ENCODE measurements around the gene FOXL1.

FOXL1 gene

DNA sequence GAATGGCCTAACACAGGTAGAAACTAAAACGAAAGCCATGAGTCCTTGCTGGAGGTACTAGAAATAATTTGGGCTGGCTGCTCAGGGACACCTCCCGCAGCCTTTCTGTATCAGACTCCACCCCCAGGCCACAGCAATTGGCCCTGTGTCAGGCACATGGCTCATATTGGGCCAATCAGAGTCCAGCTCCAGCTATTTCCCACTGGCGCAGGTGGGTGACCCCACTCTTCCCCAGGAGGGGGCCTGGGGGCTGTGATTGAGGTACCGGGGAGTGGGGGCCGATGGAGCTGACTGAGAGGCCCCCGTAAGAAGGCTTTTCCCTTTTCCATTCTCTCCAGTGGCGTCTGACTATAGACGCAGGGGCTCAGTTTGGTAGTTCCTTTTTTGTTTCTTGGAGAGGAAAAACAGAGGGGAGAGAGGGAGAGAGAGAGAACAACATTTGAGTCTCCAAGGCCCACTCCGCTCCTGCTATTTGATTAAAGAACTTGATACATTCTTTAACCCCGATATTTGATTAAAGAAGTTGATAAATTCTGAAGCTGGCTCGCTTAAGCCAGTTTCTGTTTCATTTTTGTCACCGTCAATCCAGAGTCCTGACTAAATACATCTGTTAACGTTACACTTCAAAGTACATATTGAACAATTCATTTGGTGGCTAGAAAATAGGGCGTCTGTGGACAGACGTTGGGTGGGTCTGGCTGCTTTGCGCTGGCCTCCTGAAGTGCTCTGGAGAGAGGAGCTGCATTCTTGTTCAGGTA lies 26.3 kb downstream of the FOXL1 start:
- DNase-seq (ENCODE audit: low spot score) (no peak), FAIRE-seq (no peak)

DNA sequence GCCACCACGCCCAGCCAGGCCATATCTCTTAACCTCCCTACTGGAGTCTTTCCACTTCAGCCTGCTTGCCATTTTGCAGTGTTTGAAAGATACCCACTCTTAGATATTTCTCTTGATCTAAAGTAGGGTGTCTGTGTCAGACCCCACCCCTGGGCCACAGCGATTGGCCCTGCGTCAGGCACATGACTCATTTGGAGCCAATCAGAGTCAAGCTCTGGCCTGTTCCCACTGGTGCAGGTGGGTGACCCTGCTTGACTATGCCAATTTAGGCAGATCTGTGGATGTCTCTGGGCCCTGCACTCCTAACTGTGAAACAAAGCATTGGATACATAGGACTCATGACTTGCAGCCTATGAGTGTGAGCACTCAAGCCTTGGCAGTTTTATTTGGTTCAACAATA lies 27.6 kb downstream of the FOXL1 start:
- FAIRE-seq (no peak), DNase-seq (ENCODE audit: low spot score) (no peak)

DNA sequence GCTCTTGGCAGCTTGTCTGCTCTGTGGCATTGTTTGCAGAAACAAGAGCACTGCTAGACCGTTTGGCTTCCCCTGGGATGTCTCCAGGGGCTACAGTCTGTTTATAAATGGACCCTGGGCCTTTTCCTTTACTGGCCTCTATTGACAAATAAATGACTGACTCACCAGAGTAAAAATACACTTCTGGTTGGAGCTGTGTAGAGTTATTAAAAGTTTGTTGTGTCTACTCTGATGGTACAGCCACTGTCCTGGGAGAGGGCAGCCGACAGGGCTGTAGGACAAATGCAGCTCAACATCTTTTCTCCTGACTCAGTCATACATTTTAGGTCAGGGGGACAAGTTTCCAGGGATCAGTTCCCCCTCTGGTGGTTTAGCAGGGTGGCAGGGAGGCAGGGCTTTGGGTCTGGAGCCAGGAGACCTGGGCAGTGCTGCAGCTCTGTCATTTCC lies 30.0 kb downstream of the FOXL1 start:
- FAIRE-seq (no peak), DNase-seq (ENCODE audit: low spot score) (no peak)

DNA sequence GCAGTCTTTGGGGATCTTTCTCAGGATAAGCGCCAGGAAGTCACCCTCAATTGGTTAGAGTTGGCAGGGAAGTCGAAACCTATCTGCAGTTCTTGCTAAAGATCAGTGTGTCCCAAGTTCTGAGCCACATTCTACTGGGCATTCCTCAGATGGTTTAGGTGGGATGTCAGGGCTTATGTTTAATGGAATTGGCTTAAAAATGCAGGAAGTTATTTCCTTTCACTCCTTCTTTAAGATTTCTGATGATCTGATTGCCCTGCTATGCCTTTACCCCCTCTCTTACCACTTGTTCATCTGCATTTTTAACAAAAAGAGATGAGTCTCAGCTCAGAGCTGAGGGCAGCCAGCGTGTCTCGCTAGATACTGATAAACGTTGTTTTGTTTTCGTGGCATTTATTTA lies 30.8 kb downstream of the FOXL1 start:
- FAIRE-seq (no peak), DNase-seq (ENCODE audit: low spot score) (peak; percentile 68)

DNA sequence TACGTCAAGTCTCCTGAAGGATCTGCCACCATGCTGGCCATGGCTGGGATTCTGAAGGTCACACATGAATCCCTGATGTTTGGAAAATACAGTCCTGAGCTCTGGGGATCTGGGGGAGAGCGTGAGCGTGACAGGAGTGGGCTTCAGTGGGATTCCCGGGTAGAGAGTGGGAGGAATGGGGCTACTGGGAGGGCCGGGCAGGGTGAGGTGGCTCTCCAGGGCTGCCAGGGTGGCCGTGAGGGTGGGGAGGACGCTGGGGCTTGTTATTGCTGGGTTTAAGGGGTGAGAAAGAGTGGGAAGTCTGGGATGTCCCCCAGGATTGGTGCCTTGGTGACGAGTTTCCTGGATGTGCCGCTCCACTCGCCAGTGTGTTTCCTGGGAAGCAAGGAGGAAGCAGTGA lies 31.3 kb downstream of the FOXL1 start:
- DNase-seq (ENCODE audit: low spot score) (no peak), FAIRE-seq (peak; percentile 53)

DNA sequence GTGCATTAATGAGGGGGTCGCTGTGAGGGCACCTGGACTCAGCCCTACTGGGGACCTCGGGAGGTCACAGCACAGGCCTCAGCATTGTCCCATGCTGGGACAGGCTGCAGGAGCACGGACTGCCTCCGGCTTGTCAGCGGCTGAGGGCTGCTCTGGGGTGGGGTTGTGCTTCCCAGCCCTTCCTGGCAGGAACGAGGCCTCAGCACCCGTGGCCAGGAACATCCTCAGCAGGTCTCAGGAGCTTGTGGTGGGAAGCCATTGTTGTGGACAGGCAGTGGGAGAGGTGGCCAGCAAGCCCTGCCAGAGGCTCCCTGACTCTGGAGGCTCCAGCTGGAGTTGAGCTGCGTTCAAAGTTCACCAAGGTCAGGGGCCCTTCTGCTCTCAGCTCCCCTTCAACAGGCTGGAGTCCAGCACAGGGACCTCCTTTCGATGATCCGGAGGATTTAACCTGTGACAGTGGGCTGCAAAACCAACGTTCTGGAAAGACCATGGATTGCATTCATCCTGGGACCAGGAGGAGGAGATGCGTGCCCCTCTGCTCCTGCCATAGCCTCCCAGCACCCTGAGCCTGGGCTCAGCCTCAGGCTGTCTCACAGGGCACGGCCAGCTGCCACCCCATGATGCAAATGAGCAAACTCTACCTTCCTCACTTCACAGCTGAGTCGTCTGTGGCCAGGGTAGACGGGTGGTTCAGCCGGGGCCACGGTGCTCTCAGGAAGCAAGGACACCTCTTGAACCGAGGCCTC lies 32.6 kb downstream of the FOXL1 start:
- FAIRE-seq (peak; percentile 55), DNase-seq (ENCODE audit: low spot score) (no peak)

DNA sequence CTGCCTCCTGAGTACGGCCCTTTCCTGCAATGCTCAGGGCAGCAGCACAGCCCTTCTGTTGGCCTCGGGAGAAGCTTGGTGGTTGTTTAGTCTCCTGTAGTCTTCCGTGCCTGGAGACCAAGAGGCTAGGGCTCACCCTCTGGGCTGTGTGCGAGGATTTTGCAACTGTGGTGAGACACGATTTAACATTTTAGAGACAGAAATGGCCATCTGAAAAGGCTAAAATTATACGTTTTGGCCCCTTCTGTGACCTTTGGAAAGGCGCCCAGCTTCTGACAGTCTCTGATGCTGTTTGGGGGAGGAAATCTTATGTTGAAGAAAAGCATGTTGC lies 33.1 kb downstream of the FOXL1 start:
- DNase-seq (ENCODE audit: low spot score): no peak
- FAIRE-seq: no peak

DNA sequence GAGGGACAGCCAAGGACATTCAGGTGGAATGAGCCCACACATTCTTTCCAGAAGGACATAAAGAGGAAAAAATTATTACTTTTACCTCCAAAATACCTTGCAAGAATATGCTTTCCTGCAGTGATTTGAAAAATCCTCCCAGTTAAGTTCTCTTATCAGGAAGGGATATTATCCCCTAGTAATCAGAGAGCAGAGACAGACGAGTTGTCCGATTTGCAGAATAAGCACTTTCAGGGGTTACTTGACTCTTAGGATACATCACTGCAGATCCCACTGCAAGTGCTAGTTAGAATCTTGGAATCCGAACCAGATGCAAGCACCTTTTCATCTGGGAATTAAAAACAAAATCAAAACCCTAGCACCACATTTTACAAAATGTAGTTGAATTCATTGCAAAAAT lies 33.6 kb downstream of the FOXL1 start:
- no peak for FAIRE-seq
- DNase-seq (ENCODE audit: low spot score): no peak

DNA sequence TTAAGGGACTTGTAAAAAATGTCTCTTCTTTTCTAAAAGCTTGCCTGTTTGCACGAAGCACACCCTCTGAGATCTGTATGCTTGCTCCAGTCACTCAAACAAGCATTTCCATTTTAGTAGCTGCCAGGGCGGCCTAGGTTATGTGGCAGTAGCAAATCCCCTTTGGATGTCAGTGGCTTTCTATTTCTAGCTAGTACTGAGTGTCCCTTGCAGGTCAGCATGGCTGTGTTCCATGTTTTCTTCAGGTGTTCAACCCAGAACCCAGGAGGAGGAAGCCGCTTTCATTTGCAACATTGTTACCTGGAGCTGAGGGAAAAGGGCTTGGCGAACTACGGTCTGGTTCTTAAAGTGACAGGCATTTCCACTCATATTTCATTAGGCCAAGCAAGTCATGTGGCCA lies 36.4 kb downstream of the FOXL1 start:
- FAIRE-seq (no peak), DNase-seq (ENCODE audit: low spot score) (no peak)

DNA sequence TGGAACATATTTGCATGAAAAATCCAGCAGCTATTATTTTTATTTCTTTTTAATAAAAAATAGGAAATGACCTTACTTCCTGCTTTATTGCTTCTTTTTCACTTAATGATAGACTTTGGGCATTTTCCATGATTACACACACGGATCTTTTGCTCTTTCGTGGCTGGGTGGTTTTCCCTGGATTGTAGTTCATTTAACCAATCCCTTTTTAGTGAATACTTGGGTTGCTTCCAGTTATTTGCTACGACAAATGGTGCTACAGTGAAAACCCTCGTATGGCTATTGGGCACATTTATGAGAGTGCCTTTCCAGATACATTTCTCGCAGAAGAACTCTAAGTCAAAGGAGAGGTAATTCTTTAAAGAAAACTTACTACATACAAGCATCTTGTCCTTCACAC lies 38.6 kb downstream of the FOXL1 start:
- DNase-seq (ENCODE audit: low spot score) (no peak), FAIRE-seq (no peak)

DNA sequence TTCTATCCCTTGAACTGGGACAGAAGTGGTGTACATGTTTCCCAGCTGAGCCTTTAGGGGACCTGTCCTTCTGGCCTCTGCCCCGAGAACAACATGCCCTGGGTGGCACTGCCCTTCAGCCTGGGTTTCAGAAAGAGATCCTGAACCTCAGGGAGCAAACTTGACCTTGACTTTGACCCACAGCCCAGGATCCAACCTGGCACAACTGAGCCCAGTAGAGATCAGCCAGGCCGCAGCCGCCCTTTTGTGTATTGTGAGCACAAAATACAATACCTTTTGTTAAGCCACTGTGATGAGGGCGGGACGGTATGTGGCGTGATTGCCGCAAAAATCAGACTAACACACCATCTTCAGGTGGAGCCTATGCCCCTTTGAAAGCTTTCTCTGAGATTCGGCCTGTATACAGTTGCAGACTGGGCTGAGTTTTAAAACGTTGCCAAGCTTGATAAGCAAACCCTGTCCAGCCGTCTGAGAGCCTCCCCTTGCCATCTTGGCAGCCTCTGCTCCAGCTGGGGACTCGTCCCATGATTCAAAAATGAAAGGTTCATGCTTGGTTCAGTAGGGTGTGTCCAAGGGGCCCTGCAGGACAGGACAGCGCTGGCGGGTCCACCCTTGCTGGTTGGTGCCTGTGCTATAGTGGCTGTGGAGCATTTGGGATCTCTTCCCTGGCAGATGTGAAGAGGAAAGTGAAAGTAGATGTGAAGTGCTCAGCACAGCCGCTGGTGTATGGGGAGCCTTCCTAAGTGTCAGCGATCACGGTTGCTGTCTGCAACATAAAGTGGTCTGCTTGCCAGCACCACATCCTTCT lies 40.3 kb downstream of the FOXL1 start:
- FAIRE-seq (peak; percentile 23), DNase-seq (ENCODE audit: low spot score) (no peak)

DNA sequence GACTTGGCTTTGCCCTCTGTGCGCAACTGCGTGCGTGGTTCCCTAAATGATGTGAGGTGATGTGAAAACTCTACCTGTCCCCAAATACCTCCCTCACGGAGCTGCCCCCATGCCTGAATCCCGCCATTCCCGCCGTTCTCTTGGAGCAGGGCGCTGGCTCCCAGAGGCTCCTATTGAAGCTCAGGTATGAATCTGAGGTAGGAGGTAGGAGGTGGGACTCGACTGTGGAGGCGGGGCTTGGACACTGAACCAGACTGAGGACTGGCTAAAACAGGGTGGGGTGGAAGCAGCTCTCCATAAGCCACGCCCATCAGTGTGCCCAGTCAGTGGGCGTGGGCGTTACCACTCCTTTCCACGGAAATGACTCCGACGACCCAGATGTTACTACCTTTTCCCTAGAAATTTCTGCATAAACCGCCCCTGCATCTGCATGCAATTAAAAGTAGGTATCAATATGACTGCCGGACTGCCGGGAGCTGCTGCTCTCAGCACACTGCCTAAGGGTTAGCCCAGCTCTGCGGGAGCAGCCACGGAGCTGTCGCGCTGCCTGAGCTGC lies 41.0 kb downstream of the FOXL1 start:
- FAIRE-seq (no peak), DNase-seq (ENCODE audit: low spot score) (no peak)

DNA sequence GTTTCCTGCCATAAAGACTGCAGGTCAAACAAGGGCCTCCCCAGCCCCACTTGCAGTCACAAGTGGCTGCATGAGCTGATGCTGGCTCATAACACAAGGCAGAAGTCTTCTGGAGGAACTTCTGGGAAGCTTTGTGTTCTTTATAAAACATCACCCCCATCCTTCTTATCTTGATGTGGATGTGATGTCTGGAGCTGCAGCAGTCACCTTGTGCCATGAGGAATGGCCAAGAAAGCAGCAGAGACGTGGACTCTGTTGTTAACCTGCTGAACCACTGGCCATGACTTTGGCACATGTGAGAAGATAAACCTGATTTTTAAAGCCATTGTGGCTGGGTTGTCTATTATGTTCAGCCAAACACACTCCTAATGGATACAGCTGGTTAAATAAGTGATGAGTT lies 41.8 kb downstream of the FOXL1 start:
- DNase-seq (ENCODE audit: low spot score) (no peak), FAIRE-seq (no peak)

DNA sequence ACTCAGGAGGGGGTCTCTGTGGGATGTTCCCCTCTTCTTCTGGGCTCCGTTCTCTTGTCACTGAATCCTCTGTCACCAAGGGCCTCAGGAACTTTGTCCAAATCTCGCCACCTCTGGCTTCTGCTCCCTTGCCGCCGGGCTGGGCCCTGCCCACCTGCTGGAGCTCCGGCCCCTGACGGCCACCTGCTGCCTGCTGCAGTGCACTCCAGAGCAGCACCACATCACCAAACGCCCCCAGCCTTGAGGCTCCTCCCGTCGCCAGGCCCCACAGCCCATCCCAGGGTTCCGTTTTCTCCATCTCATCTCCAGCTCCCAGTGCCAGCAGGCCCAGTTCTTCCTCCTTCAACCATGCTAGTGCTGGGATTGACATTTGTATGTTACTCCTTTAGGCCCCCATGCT lies 43.6 kb downstream of the FOXL1 start:
- no peak for FAIRE-seq

DNA sequence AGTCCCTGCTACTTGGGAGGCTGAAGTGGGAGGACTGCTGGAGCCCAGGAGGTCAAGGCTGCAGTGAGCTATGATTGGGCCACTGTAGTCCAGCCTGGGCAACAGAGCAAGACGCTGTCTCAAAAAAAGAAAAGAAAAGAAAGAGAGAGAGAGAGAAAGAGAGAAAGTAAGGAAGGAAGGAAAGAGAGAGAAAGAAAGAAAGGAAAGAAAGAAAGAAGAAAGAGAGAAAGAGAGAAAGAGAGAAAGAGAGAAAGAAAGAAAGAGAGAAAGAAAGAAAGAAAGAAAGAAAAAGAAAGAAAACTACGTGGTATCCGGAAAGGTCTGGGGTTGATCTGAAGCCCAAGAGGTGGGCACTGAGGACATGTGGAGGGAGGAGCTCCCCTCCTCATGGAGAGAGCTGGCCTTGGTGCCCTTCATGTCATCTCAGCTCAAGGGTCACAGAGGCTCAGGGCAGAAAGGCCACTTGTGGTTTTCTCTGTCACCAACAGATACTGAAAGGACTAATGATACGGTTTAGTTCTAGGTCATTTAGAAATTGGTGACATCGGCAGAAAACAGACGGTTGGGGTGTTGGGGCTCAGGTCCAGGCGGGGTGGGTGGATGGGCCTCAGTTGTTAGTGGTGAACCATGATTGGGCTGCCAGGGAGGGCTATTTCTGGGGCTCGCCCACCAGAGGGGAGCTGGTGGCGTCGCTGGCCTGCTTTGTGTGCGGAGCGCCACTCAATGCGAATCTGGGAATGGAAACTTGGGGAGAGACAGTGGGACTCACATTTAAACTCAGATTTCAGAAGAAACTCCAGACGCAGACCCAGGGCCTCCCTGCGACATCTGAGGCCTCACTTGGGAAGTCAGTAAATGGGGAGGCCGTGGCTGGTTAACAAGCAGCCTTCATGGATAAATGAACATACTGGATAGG lies 44.6 kb downstream of the FOXL1 start:
- DNase-seq (ENCODE audit: low spot score) (no peak), FAIRE-seq (no peak)

More for the DNA sequence above, 43.6 kb downstream of the FOXL1 start:
- DNase-seq (ENCODE audit: low spot score): no peak

DNA sequence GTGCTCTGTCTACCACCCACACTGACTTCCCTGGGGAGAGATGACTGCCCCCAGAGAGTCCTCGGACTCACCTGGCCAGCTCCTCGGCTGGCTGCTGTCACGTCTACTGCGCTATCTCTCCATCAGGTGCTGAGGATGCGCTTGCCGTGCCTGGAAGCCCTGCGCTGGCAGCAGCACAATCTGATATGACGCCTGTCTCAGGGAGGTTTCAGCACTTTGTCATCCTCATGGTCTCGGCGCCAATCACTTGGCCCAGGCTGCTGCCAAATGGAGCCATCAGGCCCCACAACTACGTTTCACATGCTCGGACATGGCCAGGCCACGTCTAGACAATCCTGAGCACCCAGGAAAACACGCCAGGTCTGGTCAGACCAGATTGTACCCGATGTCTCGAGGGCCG lies 46.7 kb downstream of the FOXL1 start:
- DNase-seq (ENCODE audit: low spot score) (no peak), FAIRE-seq (no peak)

DNA sequence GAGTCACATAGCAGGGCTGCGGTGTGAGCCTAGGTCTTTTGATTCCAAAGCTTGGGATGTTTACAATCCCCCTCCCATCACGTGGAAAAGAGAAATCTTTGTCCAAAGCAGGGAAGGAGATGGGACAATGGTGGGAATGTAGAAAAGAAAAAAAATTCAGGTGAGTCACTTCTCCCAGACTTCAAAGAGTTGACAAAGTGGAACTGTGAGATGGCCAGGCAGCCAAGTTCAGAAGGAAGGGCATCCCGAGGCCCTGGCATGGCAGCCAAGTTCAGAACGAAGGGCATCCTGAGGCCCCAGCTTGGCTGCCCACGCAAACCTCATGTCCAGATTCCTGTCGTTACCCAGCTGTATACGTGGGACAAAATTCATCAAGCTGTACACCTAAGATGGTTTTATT lies 47.5 kb downstream of the FOXL1 start:
- FAIRE-seq (no peak), DNase-seq (ENCODE audit: low spot score) (peak; percentile 54)

DNA sequence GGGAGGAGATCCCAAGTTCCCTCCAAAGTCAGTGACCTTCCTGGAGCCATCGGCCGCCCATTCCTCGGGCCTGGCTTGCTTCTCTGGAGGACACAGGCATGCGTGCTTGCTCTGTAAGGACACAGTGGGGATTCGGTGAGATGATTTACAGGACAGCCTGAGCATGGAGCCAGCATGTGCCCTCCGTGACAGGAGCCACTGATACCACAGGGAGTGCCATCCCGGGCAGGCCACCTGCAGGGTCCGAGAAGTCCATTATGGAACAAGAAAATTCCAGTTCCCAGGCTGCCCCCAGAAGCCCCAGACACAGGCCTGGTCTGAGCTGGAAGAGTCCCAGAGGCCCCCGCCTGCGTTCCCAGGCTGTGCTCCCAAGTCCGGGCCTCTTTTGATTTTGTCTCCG lies 47.9 kb downstream of the FOXL1 start:
- FAIRE-seq (no peak), DNase-seq (ENCODE audit: low spot score) (no peak)

DNA sequence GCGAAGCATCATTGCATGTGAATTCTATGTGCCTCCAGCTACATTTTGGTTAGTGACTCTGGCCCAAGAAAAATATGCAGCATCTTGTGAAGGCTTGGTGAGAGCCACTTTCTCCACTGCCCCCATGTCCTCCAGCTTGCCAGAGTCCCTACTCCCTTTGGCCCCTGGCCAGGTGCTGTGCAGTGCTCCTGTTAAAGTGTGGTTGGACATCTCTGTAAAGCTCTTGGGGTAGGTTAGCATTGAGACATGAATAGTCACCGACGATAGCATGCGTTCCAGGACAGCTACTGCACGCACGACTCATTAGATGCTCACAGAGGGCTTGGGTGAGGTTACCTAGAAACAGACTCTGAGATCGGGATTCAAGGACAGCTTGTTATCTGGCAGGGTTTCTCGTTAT lies 48.6 kb downstream of the FOXL1 start:
- DNase-seq (ENCODE audit: low spot score) (no peak), FAIRE-seq (no peak)

DNA sequence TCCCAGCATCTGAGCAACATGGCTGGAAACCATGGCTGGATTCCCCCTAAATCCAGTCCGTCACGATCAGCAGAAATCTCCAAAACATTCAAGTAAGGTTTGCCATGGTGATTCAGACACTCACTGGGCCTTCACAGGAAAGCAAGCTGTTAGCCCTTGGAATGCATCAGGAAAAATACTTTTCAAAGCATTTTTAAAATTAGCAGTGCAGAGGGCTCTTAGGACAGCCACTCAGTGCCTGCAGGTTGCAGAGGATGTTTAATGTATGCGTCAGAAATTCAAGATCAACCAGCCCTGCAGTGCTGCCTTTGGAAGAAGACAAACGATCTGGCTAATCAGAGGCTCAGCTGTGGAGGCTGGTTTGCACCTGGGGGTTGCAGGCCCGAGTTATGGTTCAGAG lies 50.3 kb downstream of the FOXL1 start:
- no peak for DNase-seq (ENCODE audit: low spot score)
- no peak for FAIRE-seq

DNA sequence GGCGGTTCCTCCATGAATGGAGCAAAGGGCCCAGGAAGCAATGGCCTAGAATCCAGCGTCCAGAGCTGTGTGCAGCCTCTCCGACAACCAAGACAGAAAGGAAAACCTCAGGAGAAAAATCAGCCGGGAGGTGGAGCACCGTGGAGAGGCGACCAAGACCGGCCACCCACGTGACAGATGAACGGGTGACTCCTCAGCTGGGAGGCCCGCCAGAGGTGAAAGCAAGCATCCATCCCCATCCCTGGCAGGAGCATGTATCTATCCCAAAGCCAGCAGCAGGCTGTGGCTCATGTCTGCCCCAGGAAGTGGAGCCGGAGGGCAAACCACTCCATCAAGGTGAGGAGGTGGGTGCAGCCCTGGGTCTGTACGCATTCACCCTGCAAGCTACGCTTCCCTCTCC lies 52.1 kb downstream of the FOXL1 start:
- FAIRE-seq: no peak

More for the DNA sequence above, 52.1 kb downstream of the FOXL1 start:
- no peak for DNase-seq (ENCODE audit: low spot score)

All from urothelium cell line (cell line).